ENCODE results near the gene SLC16A2. TPM values are rescaled to one million over a fixed set of nuclear protein-coding genes. Genes with fewer than 3 reads are reported as not detected.

SLC16A2 gene
- total RNA-seq, 1 donor from 2014 or later: 7.2 TPM

DNA sequence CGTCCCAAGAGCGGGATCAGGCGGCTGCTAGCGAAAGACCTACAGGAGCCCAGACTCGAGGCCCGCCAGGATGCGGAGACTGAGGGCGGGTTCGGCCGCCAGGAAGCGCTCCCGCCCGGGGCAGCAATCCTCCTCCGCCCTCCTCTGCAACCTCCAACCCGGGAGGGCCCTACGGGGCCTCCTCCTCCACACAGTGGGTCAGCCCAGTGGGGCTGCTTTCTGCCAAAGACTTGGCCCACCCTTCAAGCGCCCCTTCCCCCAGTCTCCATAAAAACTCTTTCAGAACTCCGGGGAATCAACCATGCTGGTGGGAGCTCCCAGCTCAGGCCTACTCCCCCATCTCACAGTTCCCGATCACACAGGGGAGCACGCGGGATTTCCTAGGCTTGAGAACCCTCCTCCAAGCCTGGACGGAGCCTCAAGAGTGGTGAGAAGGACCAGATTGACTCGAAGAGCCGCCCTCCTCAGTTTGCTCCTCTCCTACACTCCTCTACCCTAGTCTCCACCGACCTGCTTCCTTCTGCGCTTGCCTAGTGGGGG, 115.6 kb downstream of the SLC16A2 start:
- peak; percentile 53 for DNase-seq

DNA sequence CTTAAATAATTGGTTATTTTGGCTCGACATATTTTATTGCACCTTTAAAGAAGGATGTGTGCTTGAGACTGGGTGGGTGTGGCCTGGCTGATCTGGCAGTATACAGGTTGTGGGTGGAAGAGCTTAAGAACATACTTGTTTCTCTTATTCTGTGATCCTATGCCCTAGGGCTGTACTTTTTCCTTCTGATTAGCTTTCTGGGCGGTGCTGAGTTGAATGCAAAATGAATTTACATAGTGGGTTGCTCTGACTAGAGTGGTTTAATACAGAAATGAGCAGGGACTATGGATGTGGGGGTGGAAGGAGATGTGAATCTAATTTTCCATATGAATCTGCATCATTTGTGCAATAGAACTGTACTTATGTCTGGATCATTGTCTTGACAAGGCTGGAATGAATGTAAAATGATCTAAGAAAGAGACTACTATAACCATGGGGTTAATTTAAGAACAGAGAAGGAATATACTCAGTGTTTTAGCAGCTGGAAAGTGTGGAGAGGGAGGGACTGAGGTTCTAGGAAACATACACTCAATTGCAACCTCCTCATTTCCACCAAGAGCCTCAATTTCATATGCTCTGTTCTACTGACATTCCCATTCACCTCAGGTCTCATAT, 119.4 kb downstream of the SLC16A2 start:
- DNase-seq: no peak

DNA sequence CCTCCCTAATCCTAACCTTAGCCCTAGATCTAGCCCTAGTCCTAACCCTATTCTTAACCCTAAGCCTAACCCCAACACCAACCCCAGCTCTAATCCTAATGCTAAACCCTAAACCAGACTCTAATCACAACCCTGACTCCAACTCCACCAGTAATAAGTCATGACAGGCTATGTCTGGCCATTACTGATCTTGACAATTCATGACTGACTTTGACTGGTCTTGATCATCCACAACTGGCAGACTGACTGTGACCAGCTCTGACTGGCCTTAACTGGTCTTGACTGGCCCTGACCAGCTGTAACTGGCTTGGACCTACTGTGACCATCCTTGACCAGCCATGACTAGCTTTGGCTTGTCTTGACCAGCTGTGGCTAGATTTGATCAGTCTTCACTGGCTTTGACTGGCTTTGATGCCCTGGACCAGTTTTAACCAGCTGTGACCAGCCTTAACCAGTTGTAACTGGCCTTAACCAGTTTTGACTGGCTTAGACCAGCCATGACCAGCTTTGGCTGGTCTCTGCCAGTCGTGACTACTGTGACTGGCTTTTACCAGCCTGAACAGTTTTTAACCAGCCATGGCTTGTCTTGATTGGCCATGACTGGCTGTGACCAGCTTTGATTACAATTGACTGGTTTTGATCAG, 124.7 kb downstream of the SLC16A2 start:
- DNase-seq: no peak

DNA sequence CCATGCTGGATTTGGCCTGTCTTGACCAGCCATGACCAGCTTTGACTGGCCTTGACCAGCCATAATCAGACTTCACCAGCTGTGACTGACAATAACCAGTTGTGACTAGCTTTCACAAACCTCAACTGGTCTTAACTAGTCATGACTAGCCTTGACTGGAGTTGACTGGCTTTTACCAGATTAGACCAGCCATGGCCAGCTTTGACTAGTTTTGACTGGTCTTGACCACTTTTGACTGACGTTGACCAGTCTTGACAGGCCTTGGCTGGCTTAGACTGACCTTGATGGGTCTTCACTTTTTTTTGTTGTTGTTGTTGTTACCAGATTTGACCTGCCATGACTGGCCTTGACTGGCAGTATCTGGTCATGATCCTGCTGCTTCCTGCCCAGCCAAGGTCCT, 125.7 kb downstream of the SLC16A2 start:
- DNase-seq: no peak

DNA sequence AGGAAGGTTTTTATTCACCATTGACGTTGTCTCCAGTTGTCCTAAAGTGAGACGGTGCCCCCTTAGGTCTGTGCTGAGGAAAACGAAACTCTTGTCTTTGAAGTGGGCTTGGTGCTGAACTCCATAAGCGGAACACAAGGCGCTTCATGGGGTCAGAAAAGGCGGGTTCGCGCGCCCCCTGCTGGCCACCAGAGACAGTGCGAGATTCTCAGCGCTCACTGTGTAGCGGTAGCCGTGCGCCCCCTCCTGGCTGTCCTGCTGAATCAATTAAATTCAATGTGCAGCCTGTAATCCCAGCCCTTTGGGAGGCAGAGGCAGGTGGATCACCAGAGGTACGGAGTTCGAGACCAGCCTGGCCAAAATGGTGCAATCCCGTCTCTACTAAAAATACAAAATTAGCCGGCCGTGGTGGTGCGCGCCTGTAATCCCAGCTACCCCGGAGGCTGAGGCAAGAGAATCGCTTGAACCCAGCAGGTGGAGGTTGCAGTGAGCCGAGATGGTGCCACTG, 129.1 kb downstream of the SLC16A2 start:
- DNase-seq: peak; percentile 75

DNA sequence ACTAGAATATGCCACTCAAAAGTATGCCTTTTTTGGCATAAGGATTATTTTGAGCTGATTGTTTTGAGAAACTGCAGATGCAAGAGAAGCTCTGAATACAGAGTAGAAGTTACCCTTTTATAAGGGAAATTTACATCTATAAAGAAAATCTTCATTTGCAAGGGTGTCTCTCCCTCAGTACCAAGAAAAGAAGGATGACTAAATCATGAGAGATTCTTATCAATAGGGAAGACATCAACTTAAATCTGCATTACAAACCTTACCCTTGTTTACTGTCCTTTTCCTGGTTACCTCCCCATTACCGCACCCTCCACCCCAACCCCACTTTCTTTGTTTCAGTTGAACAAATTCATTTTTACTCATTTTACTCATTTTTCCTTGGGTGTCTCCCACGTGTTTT, 130.6 kb downstream of the SLC16A2 start:
- no peak for DNase-seq

DNA sequence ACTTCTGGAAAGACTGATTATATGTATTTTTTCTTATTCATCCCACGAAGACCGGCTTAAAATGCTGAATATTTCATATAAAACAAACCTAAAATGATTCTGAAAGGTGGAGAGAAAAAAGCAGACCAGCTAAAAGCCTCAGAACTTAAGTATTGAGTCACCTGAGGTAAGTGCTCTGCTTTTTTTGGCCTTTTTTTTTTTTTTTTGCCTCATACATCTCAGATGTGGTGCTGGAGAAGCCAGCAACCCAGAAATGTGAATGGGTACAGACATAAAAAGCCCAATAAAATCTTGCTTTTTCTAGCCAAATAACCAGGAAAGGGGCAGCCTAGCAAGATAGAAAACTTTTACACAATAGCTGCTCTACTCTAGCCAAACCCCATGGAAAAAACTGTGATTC, 136.1 kb downstream of the SLC16A2 start:
- DNase-seq: no peak

DNA sequence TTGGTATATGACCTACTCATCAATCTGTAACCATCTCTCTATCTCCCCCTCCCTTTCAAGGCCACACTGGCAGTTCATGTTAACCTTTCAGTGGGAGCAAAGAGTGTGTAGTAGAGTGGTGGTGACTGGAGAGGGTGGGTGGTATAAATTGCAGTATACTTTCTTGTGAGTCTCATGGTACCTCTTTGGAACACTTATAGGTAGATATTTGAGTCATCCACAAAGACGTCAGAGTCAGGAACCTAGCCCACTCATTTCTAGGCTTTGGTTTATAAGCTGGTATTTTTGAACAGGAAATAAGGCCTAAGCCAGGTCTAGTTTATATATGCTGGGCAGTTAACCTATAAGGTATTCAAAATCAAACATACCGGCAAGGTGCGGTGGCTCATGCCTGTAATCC, 156.8 kb downstream of the SLC16A2 start:
- DNase-seq: no peak

DNA sequence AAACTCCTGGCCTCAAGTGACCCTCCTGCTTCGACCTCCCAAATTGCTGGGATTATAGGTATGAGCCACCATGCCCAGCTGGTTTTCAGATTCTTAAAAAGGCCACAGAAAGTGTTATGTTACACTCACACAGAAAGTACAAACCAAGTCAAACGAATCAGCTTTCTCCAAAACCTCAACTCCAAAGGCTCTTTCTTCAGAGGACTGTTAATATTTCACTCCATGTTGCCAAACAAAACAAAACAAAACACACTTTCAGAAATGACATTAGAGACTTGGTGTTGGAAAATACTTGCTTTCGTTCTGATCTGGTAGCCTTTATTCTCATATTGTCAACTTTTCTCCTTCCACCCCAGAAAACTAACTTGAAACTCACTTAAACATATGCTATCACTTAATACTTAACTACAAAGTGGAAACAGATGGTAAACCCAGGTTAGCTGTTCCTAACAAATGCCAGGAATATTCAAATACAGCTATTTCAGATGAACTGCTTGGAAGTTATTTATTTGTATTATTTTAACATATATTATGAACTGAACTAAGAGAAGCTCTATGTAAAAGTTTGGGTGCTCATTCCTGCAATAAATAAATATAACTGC, 158.4 kb downstream of the SLC16A2 start:
- DNase-seq: peak; percentile 14

Small RNA genes within 50 kb of the gene (small RNA-seq; reads per million reads assigned to genes)
- gene RN7SL790P (ENCODE audit: low replicate concordance): not detected

Other genes starting within 250 kb of the SLC16A2 start
- not detected for gene ZCCHC13, start 117.3 kb upstream of the SLC16A2 start, total RNA-seq
- 50.1 TPM for gene RLIM, start 193.1 kb downstream of the SLC16A2 start, total RNA-seq